K562 (cell line): ENCODE data around the gene NLK. TPM values are rescaled to one million over a fixed set of nuclear protein-coding genes. Genes with fewer than 3 reads are reported as not detected.

Experiments used
- ATF7 ChIP-seq: fragments of 450-650 bp; IDR thresholded peaks from 2 replicates; pipeline ENCODE4 v1.7.1; 2014; ENCODE audit warnings: mild to moderate bottlenecking, moderate library complexity
- CREM ChIP-seq: IDR thresholded peaks from 2 replicates; pipeline ENCODE4 v1.6.1; 2014; ENCODE audit warnings: antibody characterized with exemption, low read depth
- ELF2 ChIP-seq: fragments of 250-450 bp; sonication (Bioruptor Pico); IDR thresholded peaks from 2 replicates; pipeline ENCODE4 v1.5.0; 2021; ENCODE audit warnings: mild to moderate bottlenecking
- GABPA ChIP-seq: fragments of 200-800 bp; sonication (Bioruptor generic); conservative IDR thresholded peaks from 2 replicates; pipeline ENCODE4 v1.6.1; 2016; ENCODE audit warnings: low read depth, missing genetic modification characterization, missing compliant biosample characterization
- MYC ChIP-seq, 2 experiments: fragments of 250-450 bp in 1 of 2; sonication (Bioruptor Pico) in 1 of 2; IDR thresholded peaks; 2 replicates each; pipeline versions ENCODE4 v1.5.1 to v1.6.1; 2012 to 2021; ENCODE audit warnings: low read depth in 2 of 2, borderline replicate concordance in 1 of 2, improper control_type of control experiment in 1 of 2, low read length in 1 of 2, mild to moderate bottlenecking in 1 of 2, moderate library complexity in 1 of 2
- OTX1 ChIP-seq: fragments of 450-650 bp; formaldehyde crosslinking; IDR thresholded peaks from 2 replicates; pipeline ENCODE4 v1.4.0; 2022; ENCODE audit warnings: mild to moderate bottlenecking
- POLR2B ChIP-seq: fragments of 450-650 bp; IDR thresholded peaks from 2 replicates; pipeline ENCODE4 v1.6.1; 2018; ENCODE audit warnings: low read depth; ENCODE audit not compliant: partially characterized antibody
- POU5F1 ChIP-seq: fragments of 150-350 bp; IDR thresholded peaks from 2 replicates; pipeline ENCODE4 v1.6.1; 2014; ENCODE audit warnings: borderline replicate concordance, low read length, low read depth, mild to moderate bottlenecking; ENCODE audit not compliant: partially characterized antibody
- SUPT5H ChIP-seq: fragments of 450-650 bp; IDR thresholded peaks from 2 replicates; pipeline ENCODE4 v1.6.1; 2016
- U2AF2 ChIP-seq: fragments of 200-400 bp; formaldehyde crosslinking; optimal IDR thresholded peaks from 2 replicates; pipeline ENCODE3; 2017; ENCODE audit warnings: low read depth, mild to moderate bottlenecking, low read length
- ZFP36 ChIP-seq: fragments of 150-350 bp; IDR thresholded peaks from 2 replicates; pipeline ENCODE4 v1.6.1; 2018; ENCODE audit warnings: low read length, low read depth; ENCODE audit not compliant: partially characterized antibody
- ZNF79 ChIP-seq: fragments of 250-450 bp; sonication (Bioruptor Pico); IDR thresholded peaks from 2 replicates; pipeline ENCODE4 v1.4.0; 2020; ENCODE audit warnings: low read depth, mild to moderate bottlenecking, moderate library complexity
- polyA plus RNA-seq, 8 experiments: library from polyadenylated mRNA; depleted of rRNA in 4 of 8; stranded (reverse) in 5 of 8; unstranded in 3 of 8; fragments of >200 nt; fragmentation: Nextera tagmentation in 2 of 8; fragmentation: Illumina TruSeq in 1 of 8; extraction: Ambion mirVana in 2 of 8; extraction: Trizol in 1 of 8; gene quantifications; 2 replicates each; pipeline versions ENCODE4 v1.2.1 to v1.2.3, GENCODE V29; 2011 to 2014; ENCODE audit warnings: inconsistent platforms in 1 of 8, missing spikeins in 1 of 8
- total RNA-seq, 7 experiments: library from RNA; depleted of rRNA in 6 of 7; stranded (reverse); fragments of >200 nt in 6 of 7; fragmentation: Illumina TruSeq in 2 of 7; extraction: Trizol in 2 of 7; gene quantifications; 2 replicates each; pipeline versions ENCODE4 v1.2.1 to v1.2.3, GENCODE V29; 2011 to 2021; ENCODE audit warnings: low replicate concordance in 1 of 7
- TF ChIP-seq, protein P1 (sequence below), 2 experiments: fragments of 450-650 bp; formaldehyde crosslinking in 1 of 2; IDR thresholded peaks; 2 replicates each; pipeline versions ENCODE4 v1.4.0 to v1.6.1; 2014 to 2020; ENCODE audit warnings: mild to moderate bottlenecking in 2 of 2, borderline replicate concordance in 1 of 2, low read depth in 1 of 2
- TF ChIP-seq, protein P2 (sequence below), 2 experiments: fragments of 450-650 bp; IDR thresholded peaks; 2 replicates each; pipeline ENCODE4 v1.6.1; 2016
- TF ChIP-seq, protein P3 (sequence below): fragments of 250-450 bp; sonication (Bioruptor Pico); IDR thresholded peaks from 2 replicates; pipeline ENCODE4 v1.6.1; 2021; ENCODE audit warnings: mild to moderate bottlenecking

Gene NLK
- total and polyA plus RNA-seq, 9 of the 15 experiments (the other 6 are each of a cell fraction or from before 2014, with no cell fraction given), result 10.9 to 59.6 (median 26.7) TPM

DNA sequence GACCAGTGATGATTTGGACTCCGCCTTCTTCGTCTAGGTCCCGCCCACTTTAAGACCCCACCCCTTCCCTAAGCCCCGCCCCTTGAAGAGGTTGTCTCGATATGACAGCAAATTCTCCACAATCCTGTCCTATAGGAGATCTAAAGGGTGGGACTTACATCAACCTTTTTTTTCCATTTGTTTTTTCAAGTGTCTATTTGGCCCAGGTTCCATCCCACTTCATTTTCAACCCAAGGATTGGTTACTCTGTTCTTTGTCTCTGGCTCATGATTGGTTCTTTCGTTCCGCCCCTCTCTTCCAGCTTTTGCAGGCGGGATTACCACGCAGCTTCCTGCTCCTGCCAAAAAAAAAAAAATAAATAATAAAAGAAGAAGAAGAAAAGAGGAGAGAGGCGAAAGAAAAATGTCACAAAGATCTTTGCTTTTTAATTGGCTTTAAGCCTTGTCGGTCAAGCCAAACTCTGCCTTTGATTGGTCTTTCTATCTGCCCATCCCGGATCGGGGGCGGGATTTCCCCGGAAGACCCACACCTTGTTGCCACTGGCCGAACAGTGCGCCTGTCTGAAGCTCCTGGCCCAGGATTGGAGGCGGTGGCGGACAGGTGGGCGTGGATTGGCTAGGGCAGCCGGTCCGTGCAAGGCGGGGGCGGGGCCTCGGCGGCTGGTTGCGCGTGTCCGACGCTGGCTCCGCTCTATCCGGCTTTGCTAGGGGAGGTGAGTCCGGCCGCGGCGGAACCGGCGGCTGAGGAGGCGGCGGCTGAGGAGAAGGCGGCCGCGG is 1.2 kb upstream of the NLK start (continued):
- TF ChIP-seq, protein P1, sequence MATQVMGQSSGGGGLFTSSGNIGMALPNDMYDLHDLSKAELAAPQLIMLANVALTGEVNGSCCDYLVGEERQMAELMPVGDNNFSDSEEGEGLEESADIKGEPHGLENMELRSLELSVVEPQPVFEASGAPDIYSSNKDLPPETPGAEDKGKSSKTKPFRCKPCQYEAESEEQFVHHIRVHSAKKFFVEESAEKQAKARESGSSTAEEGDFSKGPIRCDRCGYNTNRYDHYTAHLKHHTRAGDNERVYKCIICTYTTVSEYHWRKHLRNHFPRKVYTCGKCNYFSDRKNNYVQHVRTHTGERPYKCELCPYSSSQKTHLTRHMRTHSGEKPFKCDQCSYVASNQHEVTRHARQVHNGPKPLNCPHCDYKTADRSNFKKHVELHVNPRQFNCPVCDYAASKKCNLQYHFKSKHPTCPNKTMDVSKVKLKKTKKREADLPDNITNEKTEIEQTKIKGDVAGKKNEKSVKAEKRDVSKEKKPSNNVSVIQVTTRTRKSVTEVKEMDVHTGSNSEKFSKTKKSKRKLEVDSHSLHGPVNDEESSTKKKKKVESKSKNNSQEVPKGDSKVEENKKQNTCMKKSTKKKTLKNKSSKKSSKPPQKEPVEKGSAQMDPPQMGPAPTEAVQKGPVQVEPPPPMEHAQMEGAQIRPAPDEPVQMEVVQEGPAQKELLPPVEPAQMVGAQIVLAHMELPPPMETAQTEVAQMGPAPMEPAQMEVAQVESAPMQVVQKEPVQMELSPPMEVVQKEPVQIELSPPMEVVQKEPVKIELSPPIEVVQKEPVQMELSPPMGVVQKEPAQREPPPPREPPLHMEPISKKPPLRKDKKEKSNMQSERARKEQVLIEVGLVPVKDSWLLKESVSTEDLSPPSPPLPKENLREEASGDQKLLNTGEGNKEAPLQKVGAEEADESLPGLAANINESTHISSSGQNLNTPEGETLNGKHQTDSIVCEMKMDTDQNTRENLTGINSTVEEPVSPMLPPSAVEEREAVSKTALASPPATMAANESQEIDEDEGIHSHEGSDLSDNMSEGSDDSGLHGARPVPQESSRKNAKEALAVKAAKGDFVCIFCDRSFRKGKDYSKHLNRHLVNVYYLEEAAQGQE (IDR thresholded peaks at IDR 0.05; ENCODE audit: borderline replicate concordance), result no peak
- TF ChIP-seq, protein P1 (CRISPR knock-in tag; IDR thresholded peaks at IDR 0.05; ENCODE audit: low read depth), result no peak
- TF ChIP-seq OTX1 (CRISPR knock-in tag), result no peak
- TF ChIP-seq, protein P2, sequence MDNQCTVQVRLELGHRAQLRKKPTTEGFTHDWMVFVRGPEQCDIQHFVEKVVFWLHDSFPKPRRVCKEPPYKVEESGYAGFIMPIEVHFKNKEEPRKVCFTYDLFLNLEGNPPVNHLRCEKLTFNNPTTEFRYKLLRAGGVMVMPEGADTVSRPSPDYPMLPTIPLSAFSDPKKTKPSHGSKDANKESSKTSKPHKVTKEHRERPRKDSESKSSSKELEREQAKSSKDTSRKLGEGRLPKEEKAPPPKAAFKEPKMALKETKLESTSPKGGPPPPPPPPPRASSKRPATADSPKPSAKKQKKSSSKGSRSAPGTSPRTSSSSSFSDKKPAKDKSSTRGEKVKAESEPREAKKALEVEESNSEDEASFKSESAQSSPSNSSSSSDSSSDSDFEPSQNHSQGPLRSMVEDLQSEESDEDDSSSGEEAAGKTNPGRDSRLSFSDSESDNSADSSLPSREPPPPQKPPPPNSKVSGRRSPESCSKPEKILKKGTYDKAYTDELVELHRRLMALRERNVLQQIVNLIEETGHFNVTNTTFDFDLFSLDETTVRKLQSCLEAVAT (IDR thresholded peaks at IDR 0.05), result peak in 1 of 2 experiments; percentile 100; a peak in 3 of 4 replicates
- peak; percentile 91 for TF ChIP-seq CREM
- TF ChIP-seq, protein P3, sequence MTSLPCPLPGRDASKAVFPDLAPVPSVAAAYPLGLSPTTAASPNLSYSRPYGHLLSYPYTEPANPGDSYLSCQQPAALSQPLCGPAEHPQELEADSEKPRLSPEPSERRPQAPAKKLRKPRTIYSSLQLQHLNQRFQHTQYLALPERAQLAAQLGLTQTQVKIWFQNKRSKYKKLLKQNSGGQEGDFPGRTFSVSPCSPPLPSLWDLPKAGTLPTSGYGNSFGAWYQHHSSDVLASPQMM (CRISPR knock-in tag), result no peak
- TF ChIP-seq GABPA, result peak; percentile 93
- peak; percentile 55 for TF ChIP-seq MYC (IDR thresholded peaks at IDR 0.05; ENCODE audit: low read depth, low read length)
- no peak for TF ChIP-seq MYC (CRISPR knock-in tag; IDR thresholded peaks at IDR 0.05; ENCODE audit: borderline replicate concordance, low read depth)
- no peak for TF ChIP-seq POU5F1
- no peak for TF ChIP-seq ZNF79 (CRISPR knock-in tag)
- peak; percentile 25 for TF ChIP-seq POLR2B
- no peak for TF ChIP-seq ZFP36
- TF ChIP-seq SUPT5H, result peak; percentile 55
- peak; percentile 94 for TF ChIP-seq ATF7
- no peak for TF ChIP-seq ELF2 (CRISPR knock-in tag)
- no peak for TF ChIP-seq U2AF2
